SK-N-SH treated with all-trans-retinoic acid at 6 μM for 48 hours (cell line): Measurements from ENCODE around the gene RFC2.
A peak's percentile ranks its signal among the peaks of the same experiment; 100 is the strongest.

ENCODE experiments used
- ATAC-seq: fragments of 200-7000 bp; cut with Tn5 transposase; 3 replicates; pipeline ENCODE4 v1.9.1; 2020; ENCODE audit warnings: mild to moderate bottlenecking, moderate library complexity
- ARNTL ChIP-seq: fragments of 450-650 bp; formaldehyde crosslinking; IDR thresholded peaks from 2 replicates; pipeline ENCODE4 v1.5.0; 2020; ENCODE audit warnings: low read depth, mild to moderate bottlenecking, moderate library complexity, borderline replicate concordance
- BACH2 ChIP-seq: fragments of 250-450 bp; sonication (Bioruptor Pico); IDR thresholded peaks from 2 replicates; pipeline ENCODE4 v1.9.0; 2021; ENCODE audit warnings: mild to moderate bottlenecking, borderline replicate concordance
- CSDC2 ChIP-seq: fragments of 250-450 bp; sonication (Bioruptor Pico); IDR thresholded peaks from 2 replicates; pipeline ENCODE4 v1.5.0; 2020; ENCODE audit warnings: mild to moderate bottlenecking, moderate library complexity
- ESRRG ChIP-seq: fragments of 250-450 bp; sonication (Bioruptor Pico); IDR thresholded peaks from 2 replicates; pipeline ENCODE4 v1.6.1; 2021; ENCODE audit warnings: mild to moderate bottlenecking
- GLIS3 ChIP-seq: fragments of 250-450 bp; sonication (Bioruptor Pico); IDR thresholded peaks from 2 replicates; pipeline ENCODE4 v1.5.0; 2020; ENCODE audit warnings: mild to moderate bottlenecking, moderate library complexity
- ISL1 ChIP-seq: fragments of 250-450 bp; sonication (Bioruptor Pico); IDR thresholded peaks from 2 replicates; pipeline ENCODE4 v2.1.2; 2022; ENCODE audit warnings: mild to moderate bottlenecking, moderate library complexity
- OSR1 ChIP-seq: fragments of 250-450 bp; sonication (Bioruptor Pico); IDR thresholded peaks from 2 replicates; pipeline ENCODE4 v1.8.0; 2022; ENCODE audit warnings: moderate library complexity, mild to moderate bottlenecking, inconsistent platforms
- PPARA ChIP-seq: fragments of 250-450 bp; sonication (Bioruptor Pico); IDR thresholded peaks from 2 replicates; pipeline ENCODE4 v1.5.0; 2020; ENCODE audit warnings: mild to moderate bottlenecking, borderline replicate concordance
- RARB ChIP-seq: fragments of 250-450 bp; sonication (Bioruptor Pico); IDR thresholded peaks from 2 replicates; pipeline ENCODE4 v1.8.0; 2021; ENCODE audit warnings: mild to moderate bottlenecking, moderate library complexity
- SNAI2 ChIP-seq: fragments of 250-450 bp; sonication (Bioruptor Pico); IDR thresholded peaks from 2 replicates; pipeline ENCODE4 v1.5.0; 2020; ENCODE audit warnings: mild to moderate bottlenecking, moderate library complexity
- TCF4 ChIP-seq: fragments of 250-450 bp; sonication (Bioruptor Pico); IDR thresholded peaks from 2 replicates; pipeline ENCODE4 v1.8.0; 2021; ENCODE audit warnings: mild to moderate bottlenecking, moderate library complexity, borderline replicate concordance
- TOX ChIP-seq: fragments of 250-450 bp; sonication (Bioruptor Pico); IDR thresholded peaks from 2 replicates; pipeline ENCODE4 v1.8.0; 2021; ENCODE audit warnings: mild to moderate bottlenecking, moderate library complexity, borderline replicate concordance
- ZC3H10 ChIP-seq: fragments of 250-450 bp; sonication (Bioruptor Pico); IDR thresholded peaks from 2 replicates; pipeline ENCODE4 v1.5.1; 2021; ENCODE audit warnings: mild to moderate bottlenecking, moderate library complexity
- ZFP30 ChIP-seq: fragments of 450-650 bp; formaldehyde crosslinking; IDR thresholded peaks from 2 replicates; pipeline ENCODE4 v1.5.0; 2022; ENCODE audit warnings: mild to moderate bottlenecking, moderate library complexity
- ZNF565 ChIP-seq: fragments of 450-650 bp; formaldehyde crosslinking; conservative IDR thresholded peaks from 2 replicates; pipeline ENCODE4 v1.5.0; 2020; ENCODE audit warnings: low read depth, mild to moderate bottlenecking, moderate library complexity
- ZNF70 ChIP-seq: fragments of 450-650 bp; formaldehyde crosslinking; IDR thresholded peaks from 2 replicates; pipeline ENCODE4 v1.5.0; 2020; ENCODE audit warnings: mild to moderate bottlenecking, moderate library complexity
- ZNF8 ChIP-seq: fragments of 450-650 bp; formaldehyde crosslinking; IDR thresholded peaks from 2 replicates; pipeline ENCODE4 v1.5.0; 2020; ENCODE audit warnings: mild to moderate bottlenecking, moderate library complexity
- TF ChIP-seq, protein P1 (sequence below): fragments of 250-450 bp; sonication (Bioruptor Pico); IDR thresholded peaks from 2 replicates; pipeline ENCODE4 v1.5.0; 2020; ENCODE audit warnings: mild to moderate bottlenecking, moderate library complexity
- TF ChIP-seq, protein P2 (sequence below): fragments of 250-450 bp; sonication (Bioruptor Pico); IDR thresholded peaks from 2 replicates; pipeline ENCODE4 v1.8.0; 2021; ENCODE audit warnings: low read depth, mild to moderate bottlenecking, moderate library complexity, borderline replicate concordance
- TF ChIP-seq, protein P3 (sequence below): fragments of 250-450 bp; sonication (Bioruptor Pico); IDR thresholded peaks from 2 replicates; pipeline ENCODE4 v1.5.1; 2020; ENCODE audit warnings: low read depth, mild to moderate bottlenecking, moderate library complexity
- TF ChIP-seq, protein P4 (sequence below): fragments of 250-450 bp; sonication (Bioruptor Pico); IDR thresholded peaks from 2 replicates; pipeline ENCODE4 v1.8.0; 2020; ENCODE audit warnings: mild to moderate bottlenecking, moderate library complexity, borderline replicate concordance

Gene RFC2

DNA sequence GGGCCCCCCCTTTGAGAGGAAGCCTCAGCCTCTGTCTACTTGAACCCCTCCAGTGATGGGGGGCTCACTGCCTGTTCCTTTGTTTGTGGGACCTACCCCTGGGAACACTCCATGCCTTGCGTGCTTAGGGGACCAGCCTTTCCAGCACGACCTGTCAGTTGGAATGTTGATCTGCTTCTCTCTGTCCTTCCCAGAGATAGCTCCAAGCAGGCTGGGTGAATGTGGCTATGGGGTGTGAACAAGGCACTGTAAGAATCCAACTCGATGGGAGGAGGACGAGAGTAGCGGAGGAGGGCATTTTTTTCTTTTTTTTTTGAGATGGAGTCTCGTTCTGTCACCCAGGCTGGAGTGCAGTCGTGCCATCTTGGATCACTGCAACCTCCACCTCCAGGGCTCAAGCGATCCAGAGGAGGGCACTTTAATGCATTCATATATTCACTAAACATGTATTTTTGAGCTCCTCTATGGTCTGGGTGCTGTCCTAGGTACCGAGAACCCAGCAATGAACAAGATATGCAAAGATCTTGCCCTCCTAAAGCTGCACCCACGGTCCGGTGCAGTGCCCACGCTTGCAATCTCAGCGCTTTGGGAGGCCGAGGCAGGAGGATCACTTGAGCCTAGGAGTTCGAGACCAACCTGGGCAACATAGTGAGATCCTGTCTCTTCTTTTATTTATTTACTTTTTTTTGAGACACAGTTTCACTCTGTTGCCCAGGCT is 43.5 kb upstream of the RFC2 start:
- TF ChIP-seq GLIS3 (CRISPR knock-in tag) (no peak), TCF4 (CRISPR knock-in tag) (no peak), ZNF70 (CRISPR knock-in tag) (no peak), ESRRG (no peak), ZNF565 (CRISPR knock-in tag) (no peak), ZFP30 (CRISPR knock-in tag) (no peak), ZC3H10 (CRISPR knock-in tag) (no peak), PPARA (CRISPR knock-in tag) (no peak), CSDC2 (CRISPR knock-in tag) (no peak), RARB (CRISPR knock-in tag) (no peak), OSR1 (CRISPR knock-in tag) (no peak), BACH2 (CRISPR knock-in tag) (no peak), SNAI2 (no peak), ARNTL (CRISPR knock-in tag) (no peak), TOX (CRISPR knock-in tag) (no peak), ISL1 (no peak)
- TF ChIP-seq, protein P1, sequence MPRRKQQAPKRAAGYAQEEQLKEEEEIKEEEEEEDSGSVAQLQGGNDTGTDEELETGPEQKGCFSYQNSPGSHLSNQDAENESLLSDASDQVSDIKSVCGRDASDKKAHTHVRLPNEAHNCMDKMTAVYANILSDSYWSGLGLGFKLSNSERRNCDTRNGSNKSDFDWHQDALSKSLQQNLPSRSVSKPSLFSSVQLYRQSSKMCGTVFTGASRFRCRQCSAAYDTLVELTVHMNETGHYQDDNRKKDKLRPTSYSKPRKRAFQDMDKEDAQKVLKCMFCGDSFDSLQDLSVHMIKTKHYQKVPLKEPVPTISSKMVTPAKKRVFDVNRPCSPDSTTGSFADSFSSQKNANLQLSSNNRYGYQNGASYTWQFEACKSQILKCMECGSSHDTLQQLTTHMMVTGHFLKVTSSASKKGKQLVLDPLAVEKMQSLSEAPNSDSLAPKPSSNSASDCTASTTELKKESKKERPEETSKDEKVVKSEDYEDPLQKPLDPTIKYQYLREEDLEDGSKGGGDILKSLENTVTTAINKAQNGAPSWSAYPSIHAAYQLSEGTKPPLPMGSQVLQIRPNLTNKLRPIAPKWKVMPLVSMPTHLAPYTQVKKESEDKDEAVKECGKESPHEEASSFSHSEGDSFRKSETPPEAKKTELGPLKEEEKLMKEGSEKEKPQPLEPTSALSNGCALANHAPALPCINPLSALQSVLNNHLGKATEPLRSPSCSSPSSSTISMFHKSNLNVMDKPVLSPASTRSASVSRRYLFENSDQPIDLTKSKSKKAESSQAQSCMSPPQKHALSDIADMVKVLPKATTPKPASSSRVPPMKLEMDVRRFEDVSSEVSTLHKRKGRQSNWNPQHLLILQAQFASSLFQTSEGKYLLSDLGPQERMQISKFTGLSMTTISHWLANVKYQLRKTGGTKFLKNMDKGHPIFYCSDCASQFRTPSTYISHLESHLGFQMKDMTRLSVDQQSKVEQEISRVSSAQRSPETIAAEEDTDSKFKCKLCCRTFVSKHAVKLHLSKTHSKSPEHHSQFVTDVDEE, result no peak
- TF ChIP-seq, protein P2, sequence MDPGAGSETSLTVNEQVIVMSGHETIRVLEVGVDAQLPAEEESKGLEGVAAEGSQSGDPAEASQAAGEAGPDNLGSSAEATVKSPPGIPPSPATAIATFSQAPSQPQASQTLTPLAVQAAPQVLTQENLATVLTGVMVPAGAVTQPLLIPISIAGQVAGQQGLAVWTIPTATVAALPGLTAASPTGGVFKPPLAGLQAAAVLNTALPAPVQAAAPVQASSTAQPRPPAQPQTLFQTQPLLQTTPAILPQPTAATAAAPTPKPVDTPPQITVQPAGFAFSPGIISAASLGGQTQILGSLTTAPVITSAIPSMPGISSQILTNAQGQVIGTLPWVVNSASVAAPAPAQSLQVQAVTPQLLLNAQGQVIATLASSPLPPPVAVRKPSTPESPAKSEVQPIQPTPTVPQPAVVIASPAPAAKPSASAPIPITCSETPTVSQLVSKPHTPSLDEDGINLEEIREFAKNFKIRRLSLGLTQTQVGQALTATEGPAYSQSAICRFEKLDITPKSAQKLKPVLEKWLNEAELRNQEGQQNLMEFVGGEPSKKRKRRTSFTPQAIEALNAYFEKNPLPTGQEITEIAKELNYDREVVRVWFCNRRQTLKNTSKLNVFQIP (CRISPR knock-in tag), result no peak
- TF ChIP-seq, protein P3, sequence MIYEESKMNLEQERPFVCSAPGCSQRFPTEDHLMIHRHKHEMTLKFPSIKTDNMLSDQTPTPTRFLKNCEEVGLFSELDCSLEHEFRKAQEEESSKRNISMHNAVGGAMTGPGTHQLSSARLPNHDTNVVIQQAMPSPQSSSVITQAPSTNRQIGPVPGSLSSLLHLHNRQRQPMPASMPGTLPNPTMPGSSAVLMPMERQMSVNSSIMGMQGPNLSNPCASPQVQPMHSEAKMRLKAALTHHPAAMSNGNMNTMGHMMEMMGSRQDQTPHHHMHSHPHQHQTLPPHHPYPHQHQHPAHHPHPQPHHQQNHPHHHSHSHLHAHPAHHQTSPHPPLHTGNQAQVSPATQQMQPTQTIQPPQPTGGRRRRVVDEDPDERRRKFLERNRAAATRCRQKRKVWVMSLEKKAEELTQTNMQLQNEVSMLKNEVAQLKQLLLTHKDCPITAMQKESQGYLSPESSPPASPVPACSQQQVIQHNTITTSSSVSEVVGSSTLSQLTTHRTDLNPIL (CRISPR knock-in tag), result no peak
- TF ChIP-seq, protein P4, sequence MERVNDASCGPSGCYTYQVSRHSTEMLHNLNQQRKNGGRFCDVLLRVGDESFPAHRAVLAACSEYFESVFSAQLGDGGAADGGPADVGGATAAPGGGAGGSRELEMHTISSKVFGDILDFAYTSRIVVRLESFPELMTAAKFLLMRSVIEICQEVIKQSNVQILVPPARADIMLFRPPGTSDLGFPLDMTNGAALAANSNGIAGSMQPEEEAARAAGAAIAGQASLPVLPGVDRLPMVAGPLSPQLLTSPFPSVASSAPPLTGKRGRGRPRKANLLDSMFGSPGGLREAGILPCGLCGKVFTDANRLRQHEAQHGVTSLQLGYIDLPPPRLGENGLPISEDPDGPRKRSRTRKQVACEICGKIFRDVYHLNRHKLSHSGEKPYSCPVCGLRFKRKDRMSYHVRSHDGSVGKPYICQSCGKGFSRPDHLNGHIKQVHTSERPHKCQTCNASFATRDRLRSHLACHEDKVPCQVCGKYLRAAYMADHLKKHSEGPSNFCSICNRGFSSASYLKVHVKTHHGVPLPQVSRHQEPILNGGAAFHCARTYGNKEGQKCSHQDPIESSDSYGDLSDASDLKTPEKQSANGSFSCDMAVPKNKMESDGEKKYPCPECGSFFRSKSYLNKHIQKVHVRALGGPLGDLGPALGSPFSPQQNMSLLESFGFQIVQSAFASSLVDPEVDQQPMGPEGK (CRISPR knock-in tag), result no peak
- no peak for ATAC-seq

DNA sequence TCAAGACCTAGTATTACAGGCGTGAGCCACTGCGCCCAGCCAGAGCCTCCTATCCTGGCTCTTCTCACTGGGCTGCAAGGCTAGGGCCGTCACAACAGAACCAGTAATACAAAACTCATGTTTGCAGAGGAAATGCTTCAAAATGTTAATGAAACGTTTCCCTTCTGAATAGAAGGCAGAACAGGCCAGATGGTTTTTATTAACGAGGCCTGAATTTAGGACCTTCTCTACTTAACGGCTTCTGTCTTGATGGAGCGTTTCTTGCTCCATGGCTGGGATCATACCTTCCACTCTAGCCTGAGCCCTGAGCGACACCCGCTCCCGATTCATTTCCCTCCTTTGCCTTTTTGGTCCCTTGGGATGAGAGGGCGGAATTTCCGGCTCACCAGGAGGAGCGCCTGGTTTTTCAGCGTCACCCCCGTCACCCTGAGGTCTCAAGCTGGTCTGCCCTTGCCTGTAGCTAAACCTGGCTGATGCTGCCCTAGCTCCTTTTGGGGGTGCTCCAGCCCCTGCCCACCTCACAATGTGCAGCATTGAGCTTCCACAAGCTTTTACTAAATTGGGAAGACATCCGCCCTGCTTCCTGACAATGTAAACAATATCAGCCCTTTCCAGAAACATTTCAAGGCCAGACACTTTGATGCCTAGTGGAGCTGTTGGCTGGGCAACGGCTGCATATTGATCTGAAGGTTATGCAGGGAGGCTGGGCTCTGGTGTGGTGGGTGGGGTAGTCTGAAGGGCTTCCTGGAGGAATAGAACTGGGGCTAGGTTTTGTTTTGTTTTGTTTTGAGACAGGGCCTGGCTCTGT is 40.2 kb upstream of the RFC2 start:
- TF ChIP-seq TCF4 (CRISPR knock-in tag) (peak; percentile 90), ISL1 (no peak)
- no peak; the same call in 2 of the 3 replicates for ATAC-seq

DNA sequence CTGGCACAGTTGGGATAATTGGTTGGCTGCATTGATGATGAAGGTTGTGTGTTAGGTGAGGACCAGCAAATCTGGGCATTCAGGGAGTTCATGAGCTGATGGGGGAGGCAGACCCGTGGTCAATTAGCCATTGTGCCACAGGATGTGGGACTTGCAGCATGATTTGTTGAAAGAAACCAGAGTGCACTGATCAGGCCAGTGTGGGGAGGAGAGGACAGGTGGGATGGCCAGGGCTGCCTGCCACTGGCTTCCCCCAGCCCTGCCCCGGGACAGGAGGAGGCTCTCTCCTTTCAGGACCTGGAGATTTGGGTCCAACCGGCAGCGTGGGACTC is 39.3 kb upstream of the RFC2 start:
- no peak for ATAC-seq
- TF ChIP-seq, protein P2 (CRISPR knock-in tag), result no peak
- TF ChIP-seq RARB (CRISPR knock-in tag) (no peak), ZNF8 (CRISPR knock-in tag) (no peak), ZC3H10 (CRISPR knock-in tag) (no peak), ARNTL (CRISPR knock-in tag) (no peak)
- TF ChIP-seq, protein P4 (CRISPR knock-in tag), result no peak
